HG02938 (cell line): Measurements from ENCODE around the gene SLC25A29.
A peak's percentile ranks its signal among the peaks of the same experiment; 100 is the strongest.
"Not testable (repeated sequence)": the region's sequence is repeated elsewhere in the genome, so short reads cannot be mapped to it uniquely, and the experiment has no call there.

ENCODE experiments used
- ATAC-seq: cut with Tn5 transposase; IDR thresholded peaks from one replicate; pipeline ENCODE4 v1.9.1; 2021; ENCODE audit warnings: mild to moderate bottlenecking, moderate library complexity; ENCODE audit not compliant: unreplicated experiment

SLC25A29 gene

GRCh38 chr14:100283436-100283835, 22.8 kb downstream of the SLC25A29 start:
- not testable (repeated sequence) for ATAC-seq

GRCh38 chr14:100282766-100283419, 23.4 kb downstream of the SLC25A29 start:
- no peak for ATAC-seq

- ATAC-seq: no peak
Observed at GRCh38 chr14:100282083-100282350, 24.2 kb downstream of the SLC25A29 start.

GRCh38 chr14:100281286-100282082, 24.8 kb downstream of the SLC25A29 start:
- ATAC-seq: no peak

- no peak for ATAC-seq
Observed at GRCh38 chr14:100279563-100279962, 26.7 kb downstream of the SLC25A29 start.

- no peak for ATAC-seq
Observed at GRCh38 chr14:100279133-100279532, 27.1 kb downstream of the SLC25A29 start.

- ATAC-seq: peak; percentile 53
Observed at GRCh38 chr14:100278702-100279101, 27.5 kb downstream of the SLC25A29 start.

GRCh38 chr14:100275214-100275613, 31.0 kb downstream of the SLC25A29 start:
- ATAC-seq: no peak

- no peak for ATAC-seq
Observed at GRCh38 chr14:100274250-100274649, 32.0 kb downstream of the SLC25A29 start.

- ATAC-seq: no peak
Observed at GRCh38 chr14:100271247-100271939, 34.9 kb downstream of the SLC25A29 start.

- ATAC-seq: no peak
Observed at GRCh38 chr14:100268591-100269207, 37.5 kb downstream of the SLC25A29 start.

GRCh38 chr14:100267990-100268389, 38.3 kb downstream of the SLC25A29 start:
- ATAC-seq: no peak

- ATAC-seq: no peak
Observed at GRCh38 chr14:100263141-100263540, 43.1 kb downstream of the SLC25A29 start.

- no peak for ATAC-seq
Observed at GRCh38 chr14:100262545-100262944, 43.7 kb downstream of the SLC25A29 start.

GRCh38 chr14:100261621-100262020, 44.6 kb downstream of the SLC25A29 start:
- ATAC-seq: no peak

GRCh38 chr14:100256339-100256895, 49.8 kb downstream of the SLC25A29 start:
- peak; percentile 59 for ATAC-seq

- no peak for ATAC-seq
Observed at GRCh38 chr14:100252684-100253083, 53.6 kb downstream of the SLC25A29 start.

GRCh38 chr14:100250732-100251465, 55.3 kb downstream of the SLC25A29 start:
- ATAC-seq: no peak

- no peak for ATAC-seq
Observed at GRCh38 chr14:100246809-100247428, 59.3 kb downstream of the SLC25A29 start.

- ATAC-seq: no peak
Observed at GRCh38 chr14:100243020-100243419, 63.2 kb downstream of the SLC25A29 start.
